ENCODE measurements around the gene BCAS3. TPM values are rescaled to one million over a fixed set of nuclear protein-coding genes. Genes with fewer than 3 reads are reported as not detected.

The BCAS3 gene
- total RNA-seq, 1 donor from 2014 or later = 35.7 TPM

DNA sequence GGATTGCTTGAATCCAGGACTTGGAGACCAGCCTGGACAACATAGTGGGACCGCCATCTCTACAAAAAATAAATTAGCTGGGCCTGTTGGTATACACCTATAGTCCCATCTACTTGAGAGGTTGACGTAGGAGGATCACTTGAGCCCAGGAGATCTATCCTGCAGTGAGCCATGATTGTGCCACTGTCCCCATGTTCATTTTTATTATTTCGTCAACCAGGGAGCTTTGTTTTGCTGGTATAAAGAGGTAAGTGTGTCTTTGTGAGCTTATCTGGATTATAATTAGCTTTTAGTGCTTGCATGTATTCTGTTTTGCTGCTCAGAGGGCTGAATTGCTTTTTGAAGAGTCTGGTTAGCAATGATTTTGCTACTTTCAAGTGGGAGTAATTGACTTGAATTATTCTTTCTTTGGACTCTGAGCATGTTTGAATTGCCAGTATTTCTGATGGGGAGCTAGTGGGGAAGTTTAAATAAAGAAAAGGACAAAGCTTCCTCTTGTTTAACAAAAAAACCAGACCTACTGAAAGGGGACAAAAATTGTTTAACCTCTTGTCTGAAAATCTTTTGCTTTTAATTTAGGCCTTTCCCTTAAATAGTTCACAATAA lies 31.6 kb upstream of the BCAS3 start:
- TF ChIP-seq, protein P1, sequence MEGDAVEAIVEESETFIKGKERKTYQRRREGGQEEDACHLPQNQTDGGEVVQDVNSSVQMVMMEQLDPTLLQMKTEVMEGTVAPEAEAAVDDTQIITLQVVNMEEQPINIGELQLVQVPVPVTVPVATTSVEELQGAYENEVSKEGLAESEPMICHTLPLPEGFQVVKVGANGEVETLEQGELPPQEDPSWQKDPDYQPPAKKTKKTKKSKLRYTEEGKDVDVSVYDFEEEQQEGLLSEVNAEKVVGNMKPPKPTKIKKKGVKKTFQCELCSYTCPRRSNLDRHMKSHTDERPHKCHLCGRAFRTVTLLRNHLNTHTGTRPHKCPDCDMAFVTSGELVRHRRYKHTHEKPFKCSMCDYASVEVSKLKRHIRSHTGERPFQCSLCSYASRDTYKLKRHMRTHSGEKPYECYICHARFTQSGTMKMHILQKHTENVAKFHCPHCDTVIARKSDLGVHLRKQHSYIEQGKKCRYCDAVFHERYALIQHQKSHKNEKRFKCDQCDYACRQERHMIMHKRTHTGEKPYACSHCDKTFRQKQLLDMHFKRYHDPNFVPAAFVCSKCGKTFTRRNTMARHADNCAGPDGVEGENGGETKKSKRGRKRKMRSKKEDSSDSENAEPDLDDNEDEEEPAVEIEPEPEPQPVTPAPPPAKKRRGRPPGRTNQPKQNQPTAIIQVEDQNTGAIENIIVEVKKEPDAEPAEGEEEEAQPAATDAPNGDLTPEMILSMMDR (IDR thresholded peaks at IDR 0.05) = no peak
- H3K27me3 Mint-ChIP-seq (ENCODE audit: unreplicated experiment) = no peaks in the 10 kb centered on the region
- H3K4me1 Mint-ChIP-seq (ENCODE audit: unreplicated experiment) = peaks cover 12% of the 10 kb centered on the region
- H3K27ac Mint-ChIP-seq (ENCODE audit: unreplicated experiment) = no peak overlapping the region
- H3K9me3 Mint-ChIP-seq (ENCODE audit: unreplicated experiment) = no peaks in the 10 kb centered on the region
- DNase-seq (ENCODE audit: extremely low spot score, unreplicated experiment) = no peak
- H3K36me3 Mint-ChIP-seq (ENCODE audit: unreplicated experiment) = peaks cover 28% of the 10 kb centered on the region
- no peak overlapping the region for H3K4me3 Mint-ChIP-seq (ENCODE audit: unreplicated experiment)

DNA sequence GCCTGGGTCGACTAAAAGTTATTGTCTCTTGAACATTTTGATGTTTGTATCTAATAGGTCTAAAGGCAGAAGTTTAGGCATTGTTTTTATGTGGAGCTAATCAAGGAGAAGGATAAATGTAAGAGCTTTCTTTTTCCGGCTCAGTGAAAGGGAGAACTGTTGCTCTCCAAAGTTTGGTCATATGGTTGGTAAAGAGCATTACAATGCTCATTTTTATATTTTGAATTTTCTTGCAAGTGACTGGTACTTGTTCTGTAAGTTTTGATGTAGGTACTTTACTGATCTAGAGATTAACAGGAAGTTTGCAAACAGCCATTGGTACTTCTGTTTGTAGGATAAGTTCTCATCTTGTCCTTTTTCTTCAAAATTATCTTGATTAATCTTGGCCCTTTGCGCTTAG lies 30.9 kb upstream of the BCAS3 start:
- H3K4me1 Mint-ChIP-seq (ENCODE audit: unreplicated experiment) = peaks cover 8% of the 10 kb centered on the region
- DNase-seq (ENCODE audit: extremely low spot score, unreplicated experiment) = no peak
- no peak overlapping the region for H3K27ac Mint-ChIP-seq (ENCODE audit: unreplicated experiment)
- TF ChIP-seq, protein P1 (IDR thresholded peaks at IDR 0.05) = no peak
- no peaks in the 10 kb centered on the region for H3K27me3 Mint-ChIP-seq (ENCODE audit: unreplicated experiment)
- no peaks in the 10 kb centered on the region for H3K9me3 Mint-ChIP-seq (ENCODE audit: unreplicated experiment)
- peaks cover 27% of the 10 kb centered on the region for H3K36me3 Mint-ChIP-seq (ENCODE audit: unreplicated experiment)
- no peak overlapping the region for H3K4me3 Mint-ChIP-seq (ENCODE audit: unreplicated experiment)

DNA sequence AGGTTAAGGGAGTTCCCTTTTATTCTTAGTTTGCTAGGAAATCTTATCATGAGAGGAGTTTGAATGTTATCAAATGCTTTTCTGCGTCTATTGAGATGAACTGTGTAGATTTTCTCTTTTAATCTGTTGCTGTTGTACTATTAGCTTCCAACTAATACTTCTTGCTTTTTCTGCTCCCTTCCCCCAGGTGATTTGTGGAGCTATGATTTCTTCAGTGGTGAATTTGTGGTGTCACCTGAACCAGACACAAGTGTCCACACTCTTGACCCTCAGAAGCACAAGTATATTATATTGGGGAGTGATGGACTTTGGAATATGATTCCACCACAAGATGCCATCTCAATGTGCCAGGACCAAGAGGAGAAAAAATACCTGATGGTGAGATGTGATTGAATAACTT lies 29.9 kb upstream of the BCAS3 start:
- TF ChIP-seq, protein P1 (IDR thresholded peaks at IDR 0.05) = no peak
- no peak overlapping the region for H3K27ac Mint-ChIP-seq (ENCODE audit: unreplicated experiment)
- H3K27me3 Mint-ChIP-seq (ENCODE audit: unreplicated experiment) = no peaks in the 10 kb centered on the region
- H3K36me3 Mint-ChIP-seq (ENCODE audit: unreplicated experiment) = peaks cover 31% of the 10 kb centered on the region
- H3K4me3 Mint-ChIP-seq (ENCODE audit: unreplicated experiment) = no peak overlapping the region
- H3K9me3 Mint-ChIP-seq (ENCODE audit: unreplicated experiment) = no peaks in the 10 kb centered on the region
- no peak for DNase-seq (ENCODE audit: extremely low spot score, unreplicated experiment)
- H3K4me1 Mint-ChIP-seq (ENCODE audit: unreplicated experiment) = peaks cover 5% of the 10 kb centered on the region

DNA sequence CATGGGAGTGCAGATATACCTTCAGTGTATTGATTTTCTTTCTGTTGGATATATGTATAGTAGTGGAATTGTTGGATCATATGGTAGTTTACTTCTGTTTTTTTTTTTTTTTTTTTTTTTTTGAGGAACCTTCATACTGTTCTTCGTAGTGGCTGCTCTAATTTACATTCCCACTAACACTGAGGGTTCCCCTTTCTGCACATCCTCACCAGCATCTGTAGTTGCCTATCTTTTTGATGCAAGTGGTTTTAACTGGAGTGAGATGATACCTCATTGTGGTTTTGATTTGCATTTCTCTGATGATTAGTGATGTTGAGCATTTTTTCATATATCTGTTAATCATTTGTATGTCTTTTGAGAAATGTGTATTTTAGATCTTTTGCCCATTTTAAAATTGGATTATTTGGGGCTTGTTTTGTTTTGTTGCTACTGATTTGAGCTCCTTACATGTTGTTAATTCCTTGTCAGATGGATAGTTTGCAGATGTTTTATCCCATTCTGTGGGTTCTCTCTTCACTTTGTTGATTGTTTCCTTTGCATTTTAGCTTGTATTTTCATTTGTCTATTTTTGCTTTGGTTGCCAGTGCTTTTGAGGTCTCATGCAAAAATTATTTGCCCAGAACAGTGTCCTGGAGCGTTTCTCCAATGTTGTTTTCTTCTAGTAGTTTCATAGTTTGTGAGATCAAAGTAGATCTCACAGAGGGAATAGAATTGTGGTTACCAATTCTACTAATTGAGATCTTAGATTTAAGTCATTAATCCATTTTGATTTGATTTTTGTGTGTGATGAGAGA lies 25.0 kb upstream of the BCAS3 start:
- no peaks in the 10 kb centered on the region for H3K9me3 Mint-ChIP-seq (ENCODE audit: unreplicated experiment)
- TF ChIP-seq, protein P1 (IDR thresholded peaks at IDR 0.05) = no peak
- DNase-seq (ENCODE audit: extremely low spot score, unreplicated experiment) = no peak
- H3K4me3 Mint-ChIP-seq (ENCODE audit: unreplicated experiment) = no peak overlapping the region
- no peaks in the 10 kb centered on the region for H3K27me3 Mint-ChIP-seq (ENCODE audit: unreplicated experiment)
- no peak overlapping the region for H3K27ac Mint-ChIP-seq (ENCODE audit: unreplicated experiment)
- peaks cover 39% of the 10 kb centered on the region for H3K36me3 Mint-ChIP-seq (ENCODE audit: unreplicated experiment)
- H3K4me1 Mint-ChIP-seq (ENCODE audit: unreplicated experiment) = peaks cover 16% of the 10 kb centered on the region

DNA sequence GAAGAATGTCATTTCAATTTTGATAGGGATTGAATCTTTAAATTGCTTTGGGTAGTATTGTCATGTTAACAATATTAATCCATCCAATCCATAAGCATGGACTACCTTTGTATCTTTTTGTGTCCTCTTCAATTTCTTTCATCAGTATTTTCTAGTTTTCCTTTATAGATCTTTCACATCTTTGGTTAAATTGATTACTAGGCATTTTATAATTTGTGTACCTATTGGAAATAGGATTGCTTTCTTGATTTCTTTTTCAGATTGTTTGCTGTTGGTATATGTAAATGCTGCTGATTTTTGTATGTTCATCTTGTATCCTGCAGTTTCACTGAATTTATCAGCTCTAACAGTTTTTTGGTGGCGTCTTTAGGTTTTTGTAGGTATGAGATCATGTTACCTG lies 24.1 kb upstream of the BCAS3 start:
- H3K4me3 Mint-ChIP-seq (ENCODE audit: unreplicated experiment) = no peak overlapping the region
- H3K9me3 Mint-ChIP-seq (ENCODE audit: unreplicated experiment) = no peaks in the 10 kb centered on the region
- DNase-seq (ENCODE audit: extremely low spot score, unreplicated experiment) = no peak
- no peaks in the 10 kb centered on the region for H3K27me3 Mint-ChIP-seq (ENCODE audit: unreplicated experiment)
- peaks cover 16% of the 10 kb centered on the region for H3K4me1 Mint-ChIP-seq (ENCODE audit: unreplicated experiment)
- TF ChIP-seq, protein P1 (IDR thresholded peaks at IDR 0.05) = no peak
- peaks cover 36% of the 10 kb centered on the region for H3K36me3 Mint-ChIP-seq (ENCODE audit: unreplicated experiment)
- no peak overlapping the region for H3K27ac Mint-ChIP-seq (ENCODE audit: unreplicated experiment)
